Smooth muscle cell (in vitro differentiated cells): ENCODE data around the gene HSF4. TPM values are rescaled to one million over a fixed set of nuclear protein-coding genes. Genes with fewer than 3 reads are reported as not detected.

Experiments used
- DNase-seq: peaks from one replicate; lab custom pipeline; 2025; ENCODE audit not compliant: unreplicated experiment; lab: John Stamatoyannopoulos, UW
- H2AFZ ChIP-seq: fragments of 200-600 bp; sonication (generic); 2 replicates; pipeline ENCODE4 v1.6.0; 2016; ENCODE audit warnings: antibody characterized with exemption, low read depth, mild to moderate bottlenecking
- H3F3A ChIP-seq: fragments of 200-600 bp; sonication (generic); 2 replicates; pipeline ENCODE4 v1.6.0; 2017; ENCODE audit warnings: antibody characterized with exemption, low read depth
- H3K27ac ChIP-seq: fragments of 200-600 bp; sonication (generic); 2 replicates; pipeline ENCODE4 v1.5.1; 2016; ENCODE audit warnings: low read depth, mild to moderate bottlenecking
- H3K27me3 ChIP-seq: fragments of 200-600 bp; sonication (generic); 2 replicates; pipeline ENCODE4 v1.6.1; 2016; ENCODE audit warnings: low read depth, mild to moderate bottlenecking
- H3K36me3 ChIP-seq: fragments of 200-600 bp; sonication (generic); 2 replicates; pipeline ENCODE4 v1.5.1; 2016; ENCODE audit warnings: low read depth
- H3K4me1 ChIP-seq: fragments of 200-600 bp; sonication (generic); 2 replicates; pipeline ENCODE4 v1.5.1; 2016; ENCODE audit warnings: low read depth
- H3K4me2 ChIP-seq: fragments of 200-600 bp; sonication (generic); 2 replicates; pipeline ENCODE4 v1.6.0; 2016; ENCODE audit warnings: mild to moderate bottlenecking
- H3K4me3 ChIP-seq: fragments of 200-600 bp; sonication (generic); 2 replicates; pipeline ENCODE4 v1.5.1; 2016; ENCODE audit warnings: mild to moderate bottlenecking
- H3K79me2 ChIP-seq: fragments of 200-600 bp; sonication (generic); 2 replicates; pipeline ENCODE4 v1.6.0; 2016; ENCODE audit warnings: low read depth, mild to moderate bottlenecking
- H3K9ac ChIP-seq: fragments of 200-600 bp; sonication (generic); 2 replicates; pipeline ENCODE4 v1.6.0; 2016; ENCODE audit warnings: low read depth
- H3K9me3 ChIP-seq: fragments of 200-600 bp; sonication (generic); replicated peaks from 2 replicates; pipeline ENCODE4 v1.5.1; 2016; ENCODE audit warnings: low read depth
- H4K20me1 ChIP-seq: fragments of 200-600 bp; sonication (generic); 2 replicates; pipeline ENCODE4 v1.6.0; 2016; ENCODE audit warnings: low read depth
- WGBS: methylation state at CpG from one replicate; pipeline ENCODE4 v1.1.7; 2016; ENCODE audit warnings: low lambda C conversion rate; 5-methylcytosine and 5-hydroxymethylcytosine counted together
- polyA plus RNA-seq: library from polyadenylated mRNA; unstranded; fragments of >200 nt; fragmentation: Nextera tagmentation; extraction: Ambion mirVana; gene quantifications from 2 replicates; pipeline ENCODE4 v1.2.1, GENCODE V29; 2016
- total RNA-seq: library from RNA; depleted of rRNA; stranded (reverse); fragments of >200 nt; gene quantifications from 2 replicates; pipeline ENCODE4 v1.2.3, GENCODE V29; 2014
- TF ChIP-seq, protein P1 (sequence below): fragments of 200-600 bp; sonication (generic); IDR thresholded peaks from 2 replicates; pipeline ENCODE4 v1.5.1; 2017; ENCODE audit warnings: borderline replicate concordance, mild to moderate bottlenecking, antibody characterized with exemption; ENCODE audit not compliant: insufficient read depth, poor library complexity, severe bottlenecking

Gene HSF4
- total and polyA plus RNA-seq, 2 experiments from 2014 or later = 2.9 to 6.1 TPM

DNA sequence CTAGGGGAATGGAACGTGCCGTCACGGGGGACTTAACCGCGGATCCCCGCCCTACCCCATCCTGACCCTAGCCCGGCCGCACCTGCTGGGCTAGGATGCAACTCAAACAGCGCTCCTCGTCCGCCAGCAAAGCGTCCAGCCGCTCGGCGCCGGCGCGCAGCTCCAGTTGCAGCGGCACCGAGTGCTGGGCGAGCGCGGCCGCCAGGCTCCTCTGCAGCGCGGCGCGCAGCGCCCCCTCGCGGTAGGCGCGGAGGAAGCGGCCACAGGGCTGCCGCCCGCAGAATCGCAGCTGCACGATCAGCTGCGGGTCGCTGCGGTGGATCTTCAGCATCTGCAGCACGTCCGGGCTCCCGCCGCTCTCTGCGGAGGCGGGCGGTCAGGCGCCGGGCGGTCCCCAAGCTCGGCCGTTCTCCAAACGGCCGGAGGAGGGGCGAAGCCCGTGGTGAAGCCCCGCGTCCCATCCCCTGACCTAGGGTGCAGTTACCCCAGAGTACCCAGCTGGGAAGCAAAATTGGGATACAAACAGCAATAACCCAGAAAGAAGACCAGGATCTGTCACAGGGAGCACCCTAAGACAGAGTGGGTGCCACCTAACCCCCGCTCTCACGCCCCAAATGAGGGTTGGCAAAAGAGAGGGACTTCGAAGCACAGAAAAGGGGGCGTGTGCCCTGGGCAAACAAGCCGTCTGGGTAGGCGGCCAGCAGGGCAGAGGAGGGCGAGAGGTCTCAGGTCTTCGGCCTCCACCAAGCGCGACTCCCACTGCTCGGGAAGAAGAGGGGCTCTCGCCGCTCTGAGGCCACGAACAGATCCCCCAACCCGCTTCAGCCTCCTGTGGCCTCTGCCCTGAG is 9.0 kb upstream of the HSF4 start:
- Histone ChIP-seq H3K4me3 (peak overlapping the region; percentile 27), H3F3A (no peaks in the 10 kb centered on the region), H2AFZ (no peak overlapping the region), H3K4me2 (peak overlapping the region; percentile 80), H3K79me2 (no peaks in the 10 kb centered on the region), H3K27me3 (peaks cover 42% of the 10 kb centered on the region), H3K9me3 (no peaks in the 10 kb centered on the region), H3K4me1 (peaks cover 6% of the 10 kb centered on the region), H3K27ac (no peak overlapping the region), H3K9ac (no peak overlapping the region), H3K36me3 (no peaks in the 10 kb centered on the region), H4K20me1 (peaks cover 45% of the 10 kb centered on the region)
- peak; percentile 47 for DNase-seq
- 11% methylated on average over 71 of the region's 74 CpGs for WGBS
- TF ChIP-seq, protein P1, sequence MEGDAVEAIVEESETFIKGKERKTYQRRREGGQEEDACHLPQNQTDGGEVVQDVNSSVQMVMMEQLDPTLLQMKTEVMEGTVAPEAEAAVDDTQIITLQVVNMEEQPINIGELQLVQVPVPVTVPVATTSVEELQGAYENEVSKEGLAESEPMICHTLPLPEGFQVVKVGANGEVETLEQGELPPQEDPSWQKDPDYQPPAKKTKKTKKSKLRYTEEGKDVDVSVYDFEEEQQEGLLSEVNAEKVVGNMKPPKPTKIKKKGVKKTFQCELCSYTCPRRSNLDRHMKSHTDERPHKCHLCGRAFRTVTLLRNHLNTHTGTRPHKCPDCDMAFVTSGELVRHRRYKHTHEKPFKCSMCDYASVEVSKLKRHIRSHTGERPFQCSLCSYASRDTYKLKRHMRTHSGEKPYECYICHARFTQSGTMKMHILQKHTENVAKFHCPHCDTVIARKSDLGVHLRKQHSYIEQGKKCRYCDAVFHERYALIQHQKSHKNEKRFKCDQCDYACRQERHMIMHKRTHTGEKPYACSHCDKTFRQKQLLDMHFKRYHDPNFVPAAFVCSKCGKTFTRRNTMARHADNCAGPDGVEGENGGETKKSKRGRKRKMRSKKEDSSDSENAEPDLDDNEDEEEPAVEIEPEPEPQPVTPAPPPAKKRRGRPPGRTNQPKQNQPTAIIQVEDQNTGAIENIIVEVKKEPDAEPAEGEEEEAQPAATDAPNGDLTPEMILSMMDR = peak; percentile 95

DNA sequence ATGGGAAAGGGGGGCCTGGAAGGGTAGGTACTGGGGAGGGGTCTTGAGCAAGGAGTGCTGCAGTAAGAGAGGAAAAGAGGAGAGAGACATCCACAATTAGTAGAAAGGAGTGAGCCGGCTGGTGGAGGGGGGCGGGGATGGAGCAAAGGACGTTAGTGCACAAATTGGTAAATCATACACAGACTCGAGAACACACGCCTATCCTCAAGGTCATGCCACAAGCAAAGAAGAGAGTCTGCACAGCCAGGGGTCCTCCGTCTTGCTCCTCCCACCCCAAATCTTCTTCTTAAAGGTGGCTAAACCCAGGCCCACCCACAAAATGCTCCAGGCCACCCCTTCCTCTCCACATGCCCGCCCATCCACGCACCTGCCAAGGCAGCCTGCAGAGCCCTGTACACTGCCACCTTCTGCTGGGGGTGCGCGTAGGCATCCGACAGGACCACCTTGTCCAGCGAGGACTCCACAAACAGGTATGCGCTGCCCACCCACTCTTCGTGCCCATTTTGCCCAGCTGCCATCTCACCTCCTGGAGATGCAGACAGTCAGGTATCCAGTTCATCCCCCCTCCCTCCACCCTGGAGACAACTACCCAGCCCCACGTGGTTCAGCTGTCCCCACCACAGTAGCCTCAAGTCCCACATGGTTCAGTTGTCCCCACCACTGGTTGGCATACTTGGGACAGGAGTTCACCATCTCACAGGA is 8.3 kb upstream of the HSF4 start:
- no peak overlapping the region for H3K9ac ChIP-seq

DNA sequence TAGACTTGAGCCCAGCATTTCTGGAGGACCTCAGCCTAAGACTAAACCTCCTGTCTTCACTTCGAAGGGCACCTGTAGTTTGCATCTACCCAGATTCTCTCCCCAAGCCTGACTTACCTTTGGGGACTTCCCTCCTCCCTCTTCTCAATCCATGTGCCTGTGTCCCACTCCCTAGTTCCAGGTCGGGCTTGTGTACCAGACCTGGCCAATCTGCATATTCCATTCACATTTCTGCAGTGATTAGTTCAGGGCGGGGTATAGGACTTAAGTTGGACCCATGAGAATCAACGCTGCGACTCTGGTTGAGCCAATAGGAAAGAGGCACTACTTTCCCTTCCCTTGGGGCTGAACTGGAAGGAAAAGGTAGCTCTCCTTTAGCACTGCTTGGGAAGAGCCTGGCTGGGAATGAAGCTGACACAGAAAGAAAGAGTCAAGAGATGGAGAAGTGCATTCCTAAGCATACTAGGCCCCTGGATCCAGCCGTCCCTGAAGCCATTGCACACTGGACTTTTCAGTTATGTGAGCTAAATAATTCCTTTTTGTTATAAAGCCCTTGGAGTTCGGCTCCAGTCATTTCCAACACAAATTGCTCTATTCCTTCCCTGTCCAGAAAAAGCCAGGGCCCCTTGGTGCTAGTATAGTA is 7.3 kb upstream of the HSF4 start:
- no peaks in the 10 kb centered on the region for H3K9me3 ChIP-seq
- H3K27ac ChIP-seq = no peak overlapping the region
- TF ChIP-seq, protein P1 = no peak
- no peaks in the 10 kb centered on the region for H3K36me3 ChIP-seq
- no peaks in the 10 kb centered on the region for H3K79me2 ChIP-seq
- no peak overlapping the region for H3K4me3 ChIP-seq
- DNase-seq = no peak
- H2AFZ ChIP-seq = no peak overlapping the region
- H3K27me3 ChIP-seq = peaks cover 53% of the 10 kb centered on the region
- H3K9ac ChIP-seq = no peak overlapping the region
- H3K4me1 ChIP-seq = peaks cover 6% of the 10 kb centered on the region
- WGBS = 67% methylated on average over 7 of the region's 7 CpGs
- no peak overlapping the region for H3K4me2 ChIP-seq
- H3F3A ChIP-seq = no peaks in the 10 kb centered on the region
- H4K20me1 ChIP-seq = peaks cover 54% of the 10 kb centered on the region

More for the DNA sequence above, 8.3 kb upstream of the HSF4 start:
- H3F3A ChIP-seq = no peaks in the 10 kb centered on the region
- peaks cover 44% of the 10 kb centered on the region for H3K27me3 ChIP-seq
- no peaks in the 10 kb centered on the region for H3K36me3 ChIP-seq
- H3K9me3 ChIP-seq = no peaks in the 10 kb centered on the region
- no peak for DNase-seq
- H3K4me2 ChIP-seq = no peak overlapping the region
- H2AFZ ChIP-seq = no peak overlapping the region
- peaks cover 6% of the 10 kb centered on the region for H3K4me1 ChIP-seq
- no peaks in the 10 kb centered on the region for H3K79me2 ChIP-seq
- H3K4me3 ChIP-seq = no peak overlapping the region
- TF ChIP-seq, protein P1 = no peak
- 63% methylated on average over 15 of the region's 15 CpGs for WGBS
- H4K20me1 ChIP-seq = peaks cover 45% of the 10 kb centered on the region
- no peak overlapping the region for H3K27ac ChIP-seq
